NCI-H82 (cell line): ENCODE measurements around the gene OR1S2.
"Not testable (repeated sequence)": the region's sequence is repeated elsewhere in the genome, so short reads cannot be mapped to it uniquely, and the experiment has no call there.

ENCODE experiments used
- DNase-seq: peaks from one replicate; lab custom pipeline; 2025; lab: John Stamatoyannopoulos, UW

The OR1S2 gene

GRCh38 chr11:58204042-58204441 lies at the start of gene OR1S2:
Gene OR1S2 (minus strand): TSS chr11:58204142. CDS start chr11:58204142, 0 bp downstream.
- no peak for DNase-seq

- no peak for DNase-seq
Observed at GRCh38 chr11:58243954-58244353, 40.0 kb upstream of the OR1S2 start.

GRCh38 chr11:58227956-58228615 lies 24.1 kb upstream of the OR1S2 start:
- DNase-seq: no peak

- no peak for DNase-seq
Observed at GRCh38 chr11:58222721-58223120, 18.8 kb upstream of the OR1S2 start.

GRCh38 chr11:58216476-58216875 lies 12.5 kb upstream of the OR1S2 start:
- DNase-seq: no peak

- not testable (repeated sequence) for DNase-seq
Observed at GRCh38 chr11:58212420-58212819, 8.5 kb upstream of the OR1S2 start, which contains the start of gene OR1S1. Gene OR1S1 (plus strand): TSS chr11:58212720.

- DNase-seq: no peak
Observed at GRCh38 chr11:58199271-58199670, 4.7 kb downstream of the OR1S2 start.

- DNase-seq: no peak
Observed at GRCh38 chr11:58195939-58196338, 8.0 kb downstream of the OR1S2 start.

GRCh38 chr11:58193391-58193790 lies 10.6 kb downstream of the OR1S2 start:
- no peak for DNase-seq

- no peak for DNase-seq
Observed at GRCh38 chr11:58192229-58192628, 11.7 kb downstream of the OR1S2 start.

- no peak for DNase-seq
Observed at GRCh38 chr11:58188770-58189169, 15.2 kb downstream of the OR1S2 start, which contains the start of gene OR9Q2. Gene OR9Q2 (plus strand): TSS chr11:58189070. CDS start chr11:58190491, 1,421 bp downstream.

GRCh38 chr11:58186938-58187337 lies 17.0 kb downstream of the OR1S2 start:
- DNase-seq: no peak

- peak; percentile 18 for DNase-seq
Observed at GRCh38 chr11:58179648-58180047, 24.3 kb downstream of the OR1S2 start.

- no peak for DNase-seq
Observed at GRCh38 chr11:58178444-58178843, 25.5 kb downstream of the OR1S2 start.

- no peak for DNase-seq
Observed at GRCh38 chr11:58177409-58178054, 26.4 kb downstream of the OR1S2 start.

GRCh38 chr11:58165504-58166106 lies 38.3 kb downstream of the OR1S2 start:
- no peak for DNase-seq

GRCh38 chr11:58164990-58165389 lies 39.0 kb downstream of the OR1S2 start:
- DNase-seq: no peak

GRCh38 chr11:58164389-58164788 lies 39.6 kb downstream of the OR1S2 start:
- DNase-seq: no peak
